ENCODE data around the gene BCLAF3. TPM values are rescaled to one million over a fixed set of nuclear protein-coding genes. Genes with fewer than 3 reads are reported as not detected.
A peak's percentile ranks its signal among the peaks of the same experiment; 100 is the strongest.

The BCLAF3 gene
- 1 to 10 TPM; 7.0 to 10.0 (median 8.7) TPM for total RNA-seq

DNA sequence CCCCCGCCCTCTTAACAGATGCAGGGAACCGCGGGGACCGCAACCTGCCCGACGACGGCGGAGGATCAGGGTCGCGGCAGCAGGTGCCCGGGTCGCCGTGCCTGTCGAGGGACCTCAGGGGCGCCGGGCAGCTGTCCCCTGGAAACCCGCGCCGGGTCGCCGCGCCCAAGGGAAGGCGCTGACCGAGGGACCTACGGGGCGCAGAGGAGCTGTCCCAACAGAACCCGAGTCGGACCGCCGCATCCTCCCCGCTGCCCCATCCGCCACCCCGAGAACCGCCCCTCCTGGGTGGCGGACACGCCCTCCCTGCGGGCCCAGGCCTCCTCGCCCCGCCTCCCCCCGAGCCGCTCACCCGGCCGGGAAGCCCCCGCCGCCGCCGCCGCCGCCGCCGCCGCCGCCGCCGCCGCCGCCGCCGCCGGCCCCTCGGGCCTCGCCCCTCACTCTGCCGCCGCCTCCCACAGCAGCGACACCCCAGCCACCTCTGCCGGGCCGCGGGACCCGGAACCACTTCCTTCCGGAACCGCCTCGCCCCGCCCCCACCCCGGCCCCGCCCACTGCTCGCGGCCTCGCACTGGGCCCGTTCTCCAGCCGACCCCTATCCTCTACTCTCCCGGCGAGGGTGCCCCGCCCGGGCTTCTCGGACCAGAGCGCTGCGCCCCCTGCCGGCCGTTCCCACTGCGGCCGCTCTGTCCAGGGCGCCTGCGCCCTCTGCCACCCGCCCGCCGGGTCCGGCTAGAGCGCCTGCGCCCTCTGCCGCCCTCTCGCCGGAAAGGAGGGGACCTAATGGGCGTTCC lies at the start of gene BCLAF3:
Gene BCLAF3, minus strand, starts transcription at position 506 of the 794 bp plus-strand sequence. CDS start 20,797 bp downstream, outside the sequence.
- no peaks in the 10 kb centered on the region for H3K9me3 ChIP-seq
- peak within 1 kb of the TSS; percentile 78 to 81 (median 80) for H3K27ac ChIP-seq (replicated peaks in 1 of 4)
- TF ChIP-seq EP300 (IDR thresholded peaks at IDR 0.05) (no peak), POLR2AphosphoS5 (IDR thresholded peaks at IDR 0.05) (peak; percentile 47 to 59), POLR2A (IDR thresholded peaks at IDR 0.05; ENCODE audit: low read depth) (no peak), CTCF (IDR thresholded peaks at IDR 0.05) (peak; percentile 81 to 87 (median 84))
- 31% methylated on average over 8 of the region's 103 CpGs for WGBS
- intact Hi-C loops (cut with DNase I): loop anchor here (5.0 kb wide), 1 partner anchor 83 kb away; no protein-coding TSS in a partner anchor
- no peaks in the 10 kb centered on the region for H3K36me3 ChIP-seq
- peak within 1 kb of the TSS; percentile 70 to 87 (median 78) for H3K4me3 ChIP-seq
- DNase-seq (ENCODE audit: extremely low spot score): peak; percentile 93
- H3K27me3 ChIP-seq: no peaks in the 10 kb centered on the region
- peaks cover 0 to 12% (median 5%) of the 10 kb centered on the region in 4 donors for H3K4me1 ChIP-seq

DNA sequence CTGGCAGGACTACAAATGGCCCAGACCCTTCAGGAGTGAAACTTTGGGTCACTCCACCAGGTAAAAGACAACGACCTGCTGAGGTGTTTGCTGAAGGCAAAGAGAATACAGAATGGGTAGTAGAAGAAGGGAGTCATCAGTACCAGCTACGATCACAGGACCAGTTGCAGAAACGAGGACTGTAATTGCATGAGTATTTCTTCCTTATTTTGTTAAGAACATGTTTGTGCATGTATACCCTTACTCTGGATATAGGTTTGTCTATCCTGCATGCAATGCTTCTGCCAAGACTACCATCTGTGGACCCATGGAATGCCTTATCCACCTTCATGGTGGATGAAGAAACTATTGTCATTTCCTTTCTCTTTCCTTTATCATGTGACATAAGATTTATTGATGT lies 48.1 kb upstream of the BCLAF3 start:
- Histone ChIP-seq H3K27ac (replicated peaks in 1 of 4) (no peak overlapping the region), H3K4me1 (no peaks in the 10 kb centered on the region), H3K9me3 (no peaks in the 10 kb centered on the region), H3K27me3 (no peaks in the 10 kb centered on the region), H3K36me3 (no peaks in the 10 kb centered on the region), H3K4me3 (no peak overlapping the region)
- no peak for DNase-seq (ENCODE audit: extremely low spot score)
- TF ChIP-seq CTCF (IDR thresholded peaks at IDR 0.05) (no peak), EP300 (IDR thresholded peaks at IDR 0.05) (no peak), POLR2AphosphoS5 (IDR thresholded peaks at IDR 0.05) (no peak)
- 73% methylated on average over 3 of the region's 3 CpGs for WGBS
- intact Hi-C loops (cut with DNase I): no loop called here

DNA sequence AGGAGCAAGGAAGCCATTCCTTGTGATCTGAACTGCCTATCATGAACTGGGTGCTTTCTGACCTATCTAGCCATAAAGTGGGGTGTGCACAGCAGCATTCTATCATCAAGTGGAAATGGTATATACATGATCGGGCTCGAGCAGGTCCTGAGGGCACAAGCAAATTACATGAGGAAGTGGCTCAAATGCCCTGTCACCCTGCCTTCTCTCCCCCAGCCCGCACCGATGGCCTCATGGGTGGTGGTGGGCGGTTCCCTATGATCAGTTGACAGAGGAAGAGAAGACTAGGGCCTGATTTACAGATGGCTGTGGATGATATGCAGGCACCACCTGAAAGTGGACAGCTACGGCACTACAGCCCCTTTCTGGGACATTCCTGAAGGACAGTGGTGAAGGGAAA lies 46.3 kb upstream of the BCLAF3 start:
- intact Hi-C loops (cut with DNase I): no loop called here
- no peak overlapping the region for H3K4me3 ChIP-seq
- H3K27ac ChIP-seq (replicated peaks in 1 of 4): no peak overlapping the region
- no peaks in the 10 kb centered on the region for H3K9me3 ChIP-seq
- TF ChIP-seq CTCF (IDR thresholded peaks at IDR 0.05): no peak
- TF ChIP-seq POLR2A (IDR thresholded peaks at IDR 0.05; ENCODE audit: low read depth): no peak
- TF ChIP-seq EP300 (IDR thresholded peaks at IDR 0.05): no peak
- no peak for TF ChIP-seq POLR2AphosphoS5 (IDR thresholded peaks at IDR 0.05)
- WGBS: 90% methylated on average over 6 of the region's 6 CpGs
- no peaks in the 10 kb centered on the region for H3K36me3 ChIP-seq
- no peaks in the 10 kb centered on the region for H3K4me1 ChIP-seq
- DNase-seq (ENCODE audit: extremely low spot score): no peak
- no peaks in the 10 kb centered on the region for H3K27me3 ChIP-seq

- DNase-seq (ENCODE audit: extremely low spot score): no peak
- no peaks in the 10 kb centered on the region for H3K36me3 ChIP-seq
- no peak overlapping the region for H3K27ac ChIP-seq (replicated peaks in 1 of 4)
- H3K4me3 ChIP-seq: no peak overlapping the region
- intact Hi-C loops (cut with DNase I): no loop called here
- H3K27me3 ChIP-seq: no peaks in the 10 kb centered on the region
- TF ChIP-seq POLR2AphosphoS5 (IDR thresholded peaks at IDR 0.05) (no peak), POLR2A (IDR thresholded peaks at IDR 0.05; ENCODE audit: low read depth) (no peak), CTCF (IDR thresholded peaks at IDR 0.05) (no peak), EP300 (IDR thresholded peaks at IDR 0.05) (no peak)
- no peaks in the 10 kb centered on the region for H3K9me3 ChIP-seq
- 65% methylated on average over 2 of the region's 2 CpGs for WGBS
- H3K4me1 ChIP-seq: no peaks in the 10 kb centered on the region
Observed at GRCh38 chrX:20032201-20032600, 41.3 kb upstream of the BCLAF3 start.
